Measurements from ENCODE around the gene NCOA7. TPM values are rescaled to one million over a fixed set of nuclear protein-coding genes. Genes with fewer than 3 reads are reported as not detected.

NCOA7 gene
- total and polyA plus RNA-seq, 9 of the 15 experiments (the other 6 are each of a cell fraction or from before 2014, with no cell fraction given), result 5.8 to 14.6 (median 9.3) TPM

DNA sequence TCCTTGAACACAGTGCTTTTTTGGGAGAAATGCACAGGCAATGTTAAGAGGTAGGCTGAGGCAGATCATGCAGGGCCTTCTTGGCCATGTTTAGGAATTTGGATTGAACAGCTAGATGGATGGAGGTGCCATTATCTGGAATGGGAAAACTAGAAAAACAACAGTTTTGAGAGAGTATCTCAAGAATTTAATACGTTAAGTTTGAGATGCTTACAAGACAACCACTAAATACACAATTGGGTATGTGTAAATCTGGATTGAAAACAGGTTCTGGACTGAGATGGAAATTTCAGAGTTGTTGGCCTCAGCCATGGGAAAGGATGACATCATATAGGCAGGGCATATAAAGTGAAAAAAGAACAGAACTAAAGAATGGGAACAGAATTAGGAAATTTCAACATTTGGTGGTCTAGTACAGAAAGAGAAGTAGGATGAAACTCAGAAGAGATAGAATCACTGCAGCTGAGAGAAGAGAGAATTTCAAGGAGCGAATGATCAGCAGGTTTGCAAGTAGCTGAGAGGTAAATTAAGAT is 37.1 kb downstream of the NCOA7 start:
- no TSS peak for BruUV-seq (replicated peaks)
- H3K9me3 ChIP-seq (replicated peaks; ENCODE audit: control insufficient read depth, insufficient read depth, low read depth, low read length), result no peaks in the 10 kb centered on the region
- H3K4me2 ChIP-seq (ENCODE audit: insufficient read depth, low read length), result no peak overlapping the region
- no peak overlapping the region for H2AFZ ChIP-seq (ENCODE audit: low read depth, low read length)
- no peak overlapping the region for H3K27ac ChIP-seq (ENCODE audit: extremely low read depth, low read depth, low read length)
- DNase-seq (ENCODE audit: extremely low read depth in 1 of 4, low spot score in 3 of 4), result no peak
- H3K36me3 ChIP-seq (ENCODE audit: control insufficient read depth, insufficient read depth, low read length), result no peaks in the 10 kb centered on the region
- no peak for ATAC-seq
- no peaks in the 10 kb centered on the region for H3K9me1 ChIP-seq (ENCODE audit: control insufficient read depth, insufficient read depth, low read length)
- in situ Hi-C loops (cut with MboI), result no loop called here
- no peak overlapping the region for H3K9ac ChIP-seq (ENCODE audit: insufficient read depth in 1 of 2, low read depth in 2 of 2, low read length in 2 of 2)
- ChIA-PET POLR2A (interaction anchor here (0.9 kb wide), 1 partner anchor 10 kb away, joined by 4 read pairs; no protein-coding TSS in a partner anchor), CTCF (ENCODE audit: low intra/inter-chr PET ratio) (no interaction called here)
- TF ChIP-seq, protein P1, sequence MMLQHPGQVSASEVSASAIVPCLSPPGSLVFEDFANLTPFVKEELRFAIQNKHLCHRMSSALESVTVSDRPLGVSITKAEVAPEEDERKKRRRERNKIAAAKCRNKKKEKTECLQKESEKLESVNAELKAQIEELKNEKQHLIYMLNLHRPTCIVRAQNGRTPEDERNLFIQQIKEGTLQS (IDR thresholded peaks at IDR 0.05), result peak; percentile 44
- TF ChIP-seq, protein P1 (CRISPR knock-in tag; conservative IDR thresholded peaks at IDR 0.05), result no peak
- TF ChIP-seq, protein P2, sequence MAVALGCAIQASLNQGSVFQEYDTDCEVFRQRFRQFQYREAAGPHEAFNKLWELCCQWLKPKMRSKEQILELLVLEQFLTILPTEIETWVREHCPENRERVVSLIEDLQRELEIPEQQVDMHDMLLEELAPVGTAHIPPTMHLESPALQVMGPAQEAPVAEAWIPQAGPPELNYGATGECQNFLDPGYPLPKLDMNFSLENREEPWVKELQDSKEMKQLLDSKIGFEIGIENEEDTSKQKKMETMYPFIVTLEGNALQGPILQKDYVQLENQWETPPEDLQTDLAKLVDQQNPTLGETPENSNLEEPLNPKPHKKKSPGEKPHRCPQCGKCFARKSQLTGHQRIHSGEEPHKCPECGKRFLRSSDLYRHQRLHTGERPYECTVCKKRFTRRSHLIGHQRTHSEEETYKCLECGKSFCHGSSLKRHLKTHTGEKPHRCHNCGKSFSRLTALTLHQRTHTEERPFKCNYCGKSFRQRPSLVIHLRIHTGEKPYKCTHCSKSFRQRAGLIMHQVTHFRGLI (CRISPR knock-in tag; IDR thresholded peaks at IDR 0.05), result no peak
- no peak overlapping the region for H3K4me3 ChIP-seq
- FAIRE-seq, result no peak
- H3K4me1 ChIP-seq (replicated peaks in 1 of 2; ENCODE audit: control insufficient read depth in 2 of 2, insufficient read depth in 2 of 2, low read length in 2 of 2), result peaks cover 0 to 3% of the 10 kb centered on the region in 2 experiments; a peak in 1 of 5 replicates
- H4K20me1 ChIP-seq (replicated peaks; ENCODE audit: control insufficient read depth, insufficient read depth, low read length), result no peaks in the 10 kb centered on the region
- WGBS (ENCODE audit: insufficient coverage, low coverage, missing lambda C conversion rate), result 60% methylated on average over 2 of the region's 2 CpGs
- no peaks in the 10 kb centered on the region for H3K79me2 ChIP-seq (ENCODE audit: control insufficient read depth, insufficient read depth, low read length)
- intact Hi-C loops (cut with micrococcal nuclease), result no loop called here
- H3K27me3 ChIP-seq (ENCODE audit: control insufficient read depth in 2 of 2, insufficient read depth in 2 of 2, low read length in 2 of 2), result no peaks in the 10 kb centered on the region
